HG03175 (cell line): ENCODE measurements around the gene NPIPB2.

Source experiments
- ATAC-seq: cut with Tn5 transposase; IDR thresholded peaks from one replicate; pipeline ENCODE4 v1.9.1; 2021; ENCODE audit warnings: mild to moderate bottlenecking, moderate library complexity; ENCODE audit not compliant: unreplicated experiment

Gene NPIPB2

GRCh38 chr16:11907160-11907970 is 34.5 kb downstream of the NPIPB2 start:
- no peak for ATAC-seq

DNA sequence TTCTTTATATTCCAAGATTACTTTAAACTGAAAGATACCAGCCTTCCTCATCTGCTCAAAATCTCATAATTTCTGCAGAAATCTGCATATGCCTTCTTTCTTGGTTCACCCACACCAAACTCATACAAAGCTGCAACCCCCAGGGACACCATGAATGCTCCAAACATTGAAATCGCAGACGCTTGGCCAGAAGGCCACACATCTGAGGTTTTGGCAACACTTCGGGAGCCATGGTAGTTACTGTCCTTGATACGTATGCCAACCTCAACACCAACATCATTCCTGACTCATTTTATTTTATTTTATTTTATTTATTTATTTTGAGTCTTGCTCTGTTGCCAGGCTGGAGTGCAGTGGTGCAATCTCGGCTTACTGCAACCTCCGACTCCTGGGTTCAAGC is 37.9 kb downstream of the NPIPB2 start:
- ATAC-seq = no peak

DNA sequence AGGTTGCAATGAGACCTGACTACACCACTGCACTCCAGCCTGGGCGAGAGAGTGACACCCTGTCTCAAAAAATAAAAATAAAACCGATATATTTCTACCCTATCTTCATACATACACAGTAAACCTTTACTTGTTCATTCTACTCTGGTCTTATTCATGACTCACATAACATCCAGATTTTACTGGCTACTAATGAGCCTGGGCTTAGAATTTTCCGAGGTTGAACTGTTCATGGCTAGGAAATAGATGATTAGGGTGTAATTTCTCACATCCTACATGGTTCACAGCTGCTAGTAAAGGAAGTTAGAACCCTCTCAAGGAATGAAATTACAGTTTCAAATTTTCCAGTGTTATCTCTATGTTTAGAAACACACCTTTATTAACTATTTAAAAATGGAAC is 40.8 kb downstream of the NPIPB2 start:
- no peak for ATAC-seq

DNA sequence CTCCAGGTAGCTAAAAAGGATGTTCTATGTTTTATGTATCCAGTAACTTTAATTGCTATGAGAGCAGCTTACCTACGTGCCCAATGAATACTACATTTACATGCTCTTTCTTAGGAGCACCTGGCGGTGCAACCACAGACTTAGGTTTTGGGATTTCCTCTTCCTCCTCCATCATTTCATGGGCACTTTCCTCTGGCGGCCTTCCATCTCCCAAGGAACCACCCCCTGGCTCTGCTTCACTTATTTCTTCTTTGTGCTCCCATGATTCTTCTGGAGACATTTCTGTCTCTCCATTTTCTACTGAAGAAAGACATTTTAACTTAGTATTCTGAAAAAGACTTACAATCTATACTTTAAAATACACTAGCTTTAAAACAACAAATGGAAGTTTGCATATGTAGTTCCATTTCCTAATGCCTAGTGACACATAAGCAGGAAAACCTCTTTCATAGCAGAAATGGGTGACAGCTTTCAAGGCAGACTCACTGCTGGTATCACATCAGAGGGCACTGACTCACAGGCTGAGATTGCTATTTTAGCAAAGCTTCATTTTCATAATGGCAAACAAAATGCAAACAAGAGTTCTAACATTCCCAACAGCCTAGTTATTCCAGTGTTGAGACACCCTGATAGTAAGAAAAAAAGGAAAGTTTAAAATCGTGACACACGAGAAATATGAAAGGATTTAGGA is 45.2 kb downstream of the NPIPB2 start:
- no peak for ATAC-seq

GRCh38 chr16:11893571-11893970 is 48.3 kb downstream of the NPIPB2 start:
- no peak for ATAC-seq

- ATAC-seq = no peak
Measured at GRCh38 chr16:11892761-11893160, 49.1 kb downstream of the NPIPB2 start.

DNA sequence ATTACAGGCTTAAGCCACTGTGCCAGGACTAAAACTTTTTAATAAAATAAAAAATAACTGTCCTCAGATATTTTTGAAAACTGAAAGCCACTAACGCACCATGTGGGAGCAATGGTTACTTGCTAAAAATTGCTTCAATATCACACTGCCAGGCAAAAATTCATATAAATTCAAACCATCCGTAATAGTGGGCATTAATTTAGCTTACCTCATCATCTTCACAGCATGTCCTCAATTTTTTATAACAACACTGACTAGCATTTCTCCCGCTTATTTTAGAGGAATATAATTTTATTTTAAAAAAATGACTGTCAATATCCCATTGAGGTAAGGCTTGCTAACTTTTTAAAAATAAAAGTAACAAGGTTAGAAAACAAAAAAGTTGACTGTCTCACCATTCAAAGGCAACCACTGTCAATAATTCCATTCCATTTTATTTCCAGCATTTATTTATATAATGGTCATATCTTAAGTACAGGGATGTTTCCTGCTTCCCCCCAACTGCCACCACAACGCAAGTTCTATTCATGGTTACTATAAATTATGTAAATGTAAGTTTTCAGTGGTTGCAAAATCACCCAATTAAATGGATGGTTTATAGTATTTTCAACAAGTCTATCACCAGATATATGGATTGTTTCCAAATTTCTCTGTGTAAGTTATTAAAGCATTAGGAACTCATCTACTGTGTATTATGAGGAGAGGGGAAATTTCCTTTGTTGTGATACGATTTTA is 51.4 kb downstream of the NPIPB2 start:
- ATAC-seq = no peak

- ATAC-seq = no peak
Measured at GRCh38 chr16:11886881-11887280, 55.0 kb downstream of the NPIPB2 start.

- no peak for ATAC-seq
Measured at GRCh38 chr16:11884035-11884434, 57.8 kb downstream of the NPIPB2 start.

DNA sequence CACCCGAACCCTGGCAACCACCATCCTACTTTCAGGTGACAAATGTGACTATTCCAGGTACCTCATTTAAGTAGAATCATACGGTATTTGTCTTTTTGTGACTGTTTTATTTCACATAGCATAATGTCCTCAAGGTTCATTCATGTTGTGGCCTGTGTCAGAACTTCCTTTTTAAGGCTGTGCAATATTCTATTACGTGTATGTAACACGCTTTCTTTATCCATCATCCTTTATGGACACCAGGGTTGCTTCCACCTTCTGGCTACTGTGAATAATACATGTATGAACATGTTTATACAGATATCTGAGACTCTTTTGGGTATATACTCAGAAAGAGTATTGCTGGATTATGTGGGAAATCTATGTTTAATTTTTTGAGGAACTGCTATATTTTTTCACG is 61.8 kb downstream of the NPIPB2 start:
- ATAC-seq = no peak

- no peak for ATAC-seq
Measured at GRCh38 chr16:11877374-11877773, 64.5 kb downstream of the NPIPB2 start.
